MCF 10A (cell line): ENCODE data around the gene CRYBG3. TPM values are rescaled to one million over a fixed set of nuclear protein-coding genes. Genes with fewer than 3 reads are reported as not detected.

Source experiments
- BruUV-seq: library from RNA; stranded (reverse); fragments of 400-500 nt; replicated peaks from 2 replicates; lab custom pipeline; 2021; lab: Mats Ljungman, UMichigan
- CTCF ChIA-PET: fragments of 300-600 bp; sonication (Branson Sonifier 250); formaldehyde crosslinking; extraction: SDS; loops from one replicate; lab custom pipeline; 2021; ENCODE audit warnings: antibody characterized with exemption, inconsistent platforms; lab: Yijun Ruan, JAX
- POLR2A ChIA-PET: fragments of 300-600, 350-650 bp; sonication (Branson Sonifier 250); formaldehyde crosslinking; extraction: SDS; loops from one replicate; lab custom pipeline; 2020; ENCODE audit warnings: antibody characterized with exemption, inconsistent platforms; lab: Yijun Ruan, JAX
- DNase-seq: peaks from one replicate; pipeline ENCODE4 v3.0.0-alpha.2; 2018; ENCODE audit not compliant: unreplicated experiment
- H3K27ac Mint-ChIP-seq: one replicate; pipeline ENCODE4 v1.8.0; 2022; ENCODE audit warnings: mild to moderate bottlenecking, low read depth, mixed read lengths; ENCODE audit not compliant: unreplicated experiment
- H3K27me3 Mint-ChIP-seq: one replicate; pipeline ENCODE4 v1.8.0; 2022; ENCODE audit warnings: mixed read lengths; ENCODE audit not compliant: insufficient read depth, unreplicated experiment
- H3K36me3 Mint-ChIP-seq: one replicate; pipeline ENCODE4 v1.8.0; 2022; ENCODE audit warnings: mild to moderate bottlenecking, moderate library complexity, mixed read lengths; ENCODE audit not compliant: insufficient read depth, unreplicated experiment
- H3K4me1 Mint-ChIP-seq: one replicate; pipeline ENCODE4 v1.8.0; 2022; ENCODE audit warnings: mixed read lengths; ENCODE audit not compliant: insufficient read depth, unreplicated experiment
- H3K4me3 Mint-ChIP-seq: one replicate; pipeline ENCODE4 v1.8.0; 2022; ENCODE audit warnings: mild to moderate bottlenecking, moderate library complexity, mixed read lengths; ENCODE audit not compliant: unreplicated experiment
- H3K9me3 Mint-ChIP-seq: one replicate; pipeline ENCODE4 v1.8.0; 2022; ENCODE audit warnings: mixed read lengths; ENCODE audit not compliant: unreplicated experiment
- intact Hi-C: fragments of 100-400 bp; cut with micrococcal nuclease; formaldehyde crosslinking; loops from 2 replicates; pipeline ENCODE4 v1.14.1; 2022
- total RNA-seq: library from RNA; stranded (reverse); gene quantifications from 2 replicates; pipeline ENCODE4 v1.2.3, GENCODE V29; 2022
- TF ChIP-seq, protein P1 (sequence below): fragments of 200-600 bp; IDR thresholded peaks from one replicate; pipeline ENCODE4 v1.8.0; 2022; ENCODE audit warnings: antibody characterized with exemption, mild to moderate bottlenecking; ENCODE audit not compliant: unreplicated experiment

CRYBG3 gene
- total RNA-seq, 1 experiment from 2014 or later, result 7.2 TPM

- intact Hi-C loops, result no loop called here
- TF ChIP-seq, protein P1, sequence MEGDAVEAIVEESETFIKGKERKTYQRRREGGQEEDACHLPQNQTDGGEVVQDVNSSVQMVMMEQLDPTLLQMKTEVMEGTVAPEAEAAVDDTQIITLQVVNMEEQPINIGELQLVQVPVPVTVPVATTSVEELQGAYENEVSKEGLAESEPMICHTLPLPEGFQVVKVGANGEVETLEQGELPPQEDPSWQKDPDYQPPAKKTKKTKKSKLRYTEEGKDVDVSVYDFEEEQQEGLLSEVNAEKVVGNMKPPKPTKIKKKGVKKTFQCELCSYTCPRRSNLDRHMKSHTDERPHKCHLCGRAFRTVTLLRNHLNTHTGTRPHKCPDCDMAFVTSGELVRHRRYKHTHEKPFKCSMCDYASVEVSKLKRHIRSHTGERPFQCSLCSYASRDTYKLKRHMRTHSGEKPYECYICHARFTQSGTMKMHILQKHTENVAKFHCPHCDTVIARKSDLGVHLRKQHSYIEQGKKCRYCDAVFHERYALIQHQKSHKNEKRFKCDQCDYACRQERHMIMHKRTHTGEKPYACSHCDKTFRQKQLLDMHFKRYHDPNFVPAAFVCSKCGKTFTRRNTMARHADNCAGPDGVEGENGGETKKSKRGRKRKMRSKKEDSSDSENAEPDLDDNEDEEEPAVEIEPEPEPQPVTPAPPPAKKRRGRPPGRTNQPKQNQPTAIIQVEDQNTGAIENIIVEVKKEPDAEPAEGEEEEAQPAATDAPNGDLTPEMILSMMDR, result no peak
- POLR2A ChIA-PET, result interaction anchor here (3.7 kb wide), 1 partner anchor 7 kb away, joined by 28 read pairs; no protein-coding TSS in a partner anchor
- no peaks in the 10 kb centered on the region for H3K36me3 Mint-ChIP-seq
- H3K27me3 Mint-ChIP-seq, result no peaks in the 10 kb centered on the region
- no peak overlapping the region for H3K27ac Mint-ChIP-seq
- CTCF ChIA-PET, result interaction anchor here (0.7 kb wide), 1 partner anchor 154 kb away, joined by 3 read pairs; no protein-coding TSS in a partner anchor
- H3K9me3 Mint-ChIP-seq, result no peaks in the 10 kb centered on the region
- H3K4me3 Mint-ChIP-seq, result no peak overlapping the region
- no TSS peak for BruUV-seq
- DNase-seq, result no peak
- H3K4me1 Mint-ChIP-seq, result peaks cover 20% of the 10 kb centered on the region
Measured at GRCh38 chr3:97880267-97880666, 58.5 kb downstream of the CRYBG3 start.

DNA sequence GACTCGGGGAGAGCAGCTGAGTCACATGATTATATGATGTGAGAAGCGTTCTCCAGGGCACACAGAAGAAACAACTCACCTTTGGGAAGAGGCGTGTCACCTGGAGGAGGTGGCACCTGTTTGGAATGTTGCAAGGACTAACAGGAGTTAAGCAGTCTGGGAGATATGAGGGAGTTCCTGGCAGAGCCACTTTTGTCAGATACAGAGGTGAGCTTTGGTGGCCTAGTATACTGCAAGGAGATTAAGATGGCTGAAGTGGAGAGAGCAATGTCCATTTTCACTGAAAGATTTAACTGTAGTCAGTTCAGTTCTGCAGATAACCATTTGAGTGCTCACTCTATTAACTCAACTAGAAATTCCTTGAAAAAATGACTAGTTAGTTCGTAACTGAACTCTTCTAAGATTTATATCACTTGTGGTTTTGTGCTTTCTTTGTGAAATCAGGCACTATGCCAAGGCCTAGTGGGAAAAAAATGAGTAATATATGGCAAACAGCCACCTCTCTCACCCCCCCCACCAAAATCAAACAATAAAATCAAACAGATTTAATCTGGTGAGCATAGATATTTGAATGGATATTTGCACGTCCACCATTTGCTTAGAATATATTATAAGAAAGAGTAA is 61.3 kb downstream of the CRYBG3 start:
- intact Hi-C loops, result no loop called here
- peak; percentile 80 for DNase-seq
- no peaks in the 10 kb centered on the region for H3K9me3 Mint-ChIP-seq
- POLR2A ChIA-PET, result interaction anchor here (0.6 to 3.7 kb wide), 4 partner anchors 10 to 1015 kb away, joined by 3 to 28 read pairs (median 8); partner anchors contain the start of gene CRYBG3
- TF ChIP-seq, protein P1, result no peak
- CTCF ChIA-PET, result interaction anchor here (0.7 kb wide), 1 partner anchor 84 kb away, joined by 3 read pairs; no protein-coding TSS in a partner anchor
- no TSS peak for BruUV-seq
- peaks cover 20% of the 10 kb centered on the region for H3K4me1 Mint-ChIP-seq
- H3K27me3 Mint-ChIP-seq, result no peaks in the 10 kb centered on the region
- H3K27ac Mint-ChIP-seq, result peak overlapping the region; percentile 5
- H3K4me3 Mint-ChIP-seq, result peak overlapping the region; percentile 5
- H3K36me3 Mint-ChIP-seq, result no peaks in the 10 kb centered on the region

DNA sequence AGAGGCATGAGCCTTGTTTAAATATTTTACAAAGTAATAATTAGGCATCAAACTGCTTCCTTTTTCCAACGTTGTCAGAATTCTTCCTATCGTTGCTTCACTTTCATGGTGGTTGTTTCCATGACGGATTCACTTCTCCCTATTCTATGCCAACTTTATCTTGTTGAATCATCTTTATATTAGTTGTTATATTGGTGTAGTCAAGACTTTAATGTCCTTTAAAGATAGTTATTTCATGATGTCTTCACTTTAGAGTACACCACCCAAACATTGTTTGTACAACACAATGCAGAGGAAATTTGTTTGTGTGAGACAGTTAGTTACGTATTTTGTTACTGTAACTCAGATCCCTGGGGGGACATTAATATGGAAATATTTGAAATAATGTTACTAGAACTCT is 61.9 kb downstream of the CRYBG3 start:
- H3K4me3 Mint-ChIP-seq, result no peak overlapping the region
- BruUV-seq, result no TSS peak
- peaks cover 1% of the 10 kb centered on the region for H3K36me3 Mint-ChIP-seq
- DNase-seq, result no peak
- H3K27me3 Mint-ChIP-seq, result no peaks in the 10 kb centered on the region
- TF ChIP-seq, protein P1, result no peak
- intact Hi-C loops, result no loop called here
- no peak overlapping the region for H3K27ac Mint-ChIP-seq
- peaks cover 20% of the 10 kb centered on the region for H3K4me1 Mint-ChIP-seq
- H3K9me3 Mint-ChIP-seq, result no peaks in the 10 kb centered on the region
- CTCF ChIA-PET, result no interaction called here
- POLR2A ChIA-PET, result no interaction called here

- Mint-ChIP-seq H3K27me3 (no peaks in the 10 kb centered on the region), H3K36me3 (peaks cover 5% of the 10 kb centered on the region), H3K4me3 (no peak overlapping the region), H3K4me1 (peaks cover 20% of the 10 kb centered on the region), H3K27ac (no peak overlapping the region), H3K9me3 (no peaks in the 10 kb centered on the region)
- CTCF ChIA-PET, result no interaction called here
- BruUV-seq, result no TSS peak
- POLR2A ChIA-PET, result no interaction called here
- TF ChIP-seq, protein P1, result no peak
- intact Hi-C loops, result no loop called here
- DNase-seq, result no peak
Measured at GRCh38 chr3:97884586-97885123, 62.8 kb downstream of the CRYBG3 start.
